B cell (primary cell): ENCODE measurements around the gene KIF4A.

Experiments used
- CTCF ChIP-seq: fragments of 200-600 bp; IDR thresholded peaks from one replicate; pipeline ENCODE4 v1.8.0; 2022; ENCODE audit warnings: antibody characterized with exemption, mild to moderate bottlenecking
- EZH2 ChIP-seq: IDR thresholded peaks from 2 replicates; pipeline ENCODE4 v1.6.1; 2012; ENCODE audit warnings: borderline replicate concordance, low read depth, mild to moderate bottlenecking, moderate library complexity, low read length; ENCODE audit not compliant: insufficient read depth, poor library complexity, severe bottlenecking

- TF ChIP-seq CTCF (no peak), EZH2 (no peak)
Observed at GRCh38 chrX:70422851-70423341, 133.0 kb downstream of the KIF4A start, which contains the start of gene GDPD2.
